ENCODE measurements around the gene CTXN3. TPM values are rescaled to one million over a fixed set of nuclear protein-coding genes. Genes with fewer than 3 reads are reported as not detected.

Gene CTXN3
- total RNA-seq, 3 donors from 2014 or later (not counting 1 experiment from before 2014, with no cell fraction given): not detected

- Mint-ChIP-seq H3K4me1 (no peaks in the 10 kb centered on the region), H3K4me3 (no peak overlapping the region), H3K27me3 (ENCODE audit: low read depth in 2 of 2) (peaks cover 0 to 7% of the 10 kb centered on the region in 2 donors), H3K36me3 (no peaks in the 10 kb centered on the region), H3K27ac (no peak overlapping the region), H3K9me3 (no peaks in the 10 kb centered on the region)
- Histone ChIP-seq H3K9me3 (ENCODE audit: control insufficient read depth, insufficient read depth, low read length) (no peaks in the 10 kb centered on the region), H3K36me3 (ENCODE audit: control insufficient read depth, insufficient read depth, low read length) (no peaks in the 10 kb centered on the region), H3K4me3 (ENCODE audit: low read length) (no peak overlapping the region), H3K4me1 (ENCODE audit: control insufficient read depth, insufficient read depth, low read length) (no peaks in the 10 kb centered on the region), H3K27me3 (ENCODE audit: control insufficient read depth, insufficient read depth, low read length) (no peaks in the 10 kb centered on the region), H3K27ac (ENCODE audit: low read length) (no peak overlapping the region)
- 93% methylated on average over 4 of the region's 4 CpGs for WGBS (ENCODE audit: insufficient coverage)
- intact Hi-C loops (cut with micrococcal nuclease): no loop called here
- DNase-seq (no peak), ATAC-seq (no peak)
- TF ChIP-seq, protein P1, sequence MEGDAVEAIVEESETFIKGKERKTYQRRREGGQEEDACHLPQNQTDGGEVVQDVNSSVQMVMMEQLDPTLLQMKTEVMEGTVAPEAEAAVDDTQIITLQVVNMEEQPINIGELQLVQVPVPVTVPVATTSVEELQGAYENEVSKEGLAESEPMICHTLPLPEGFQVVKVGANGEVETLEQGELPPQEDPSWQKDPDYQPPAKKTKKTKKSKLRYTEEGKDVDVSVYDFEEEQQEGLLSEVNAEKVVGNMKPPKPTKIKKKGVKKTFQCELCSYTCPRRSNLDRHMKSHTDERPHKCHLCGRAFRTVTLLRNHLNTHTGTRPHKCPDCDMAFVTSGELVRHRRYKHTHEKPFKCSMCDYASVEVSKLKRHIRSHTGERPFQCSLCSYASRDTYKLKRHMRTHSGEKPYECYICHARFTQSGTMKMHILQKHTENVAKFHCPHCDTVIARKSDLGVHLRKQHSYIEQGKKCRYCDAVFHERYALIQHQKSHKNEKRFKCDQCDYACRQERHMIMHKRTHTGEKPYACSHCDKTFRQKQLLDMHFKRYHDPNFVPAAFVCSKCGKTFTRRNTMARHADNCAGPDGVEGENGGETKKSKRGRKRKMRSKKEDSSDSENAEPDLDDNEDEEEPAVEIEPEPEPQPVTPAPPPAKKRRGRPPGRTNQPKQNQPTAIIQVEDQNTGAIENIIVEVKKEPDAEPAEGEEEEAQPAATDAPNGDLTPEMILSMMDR (IDR thresholded peaks at IDR 0.05): no peak
These were observed 36.3 kb upstream of the CTXN3 start for GRCh38 chr5:127612441-127613141.

DNA sequence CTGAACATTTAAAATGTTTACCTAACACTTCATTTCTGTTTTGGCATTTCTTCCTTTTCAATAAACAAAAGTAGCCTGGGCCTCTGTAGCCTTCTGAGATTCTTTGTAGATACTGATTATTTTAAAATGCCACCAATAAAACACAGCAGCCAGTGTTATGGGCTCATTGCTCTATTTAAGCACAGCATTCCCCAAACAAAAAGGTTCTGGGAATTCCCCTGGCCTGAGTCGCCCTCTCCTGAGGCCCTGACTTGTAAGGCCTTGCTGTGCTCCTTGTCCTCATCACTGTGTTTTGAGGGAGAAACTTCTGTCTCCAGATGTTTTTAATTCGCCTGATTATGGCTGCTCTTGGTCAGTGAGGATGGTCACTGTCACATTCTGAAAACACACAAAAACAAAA, 33.0 kb upstream of the CTXN3 start:
- H3K36me3 Mint-ChIP-seq: no peaks in the 10 kb centered on the region
- DNase-seq (no peak), ATAC-seq (no peak)
- Histone ChIP-seq H3K27me3 (ENCODE audit: control insufficient read depth, insufficient read depth, low read length) (no peaks in the 10 kb centered on the region), H3K4me1 (ENCODE audit: control insufficient read depth, insufficient read depth, low read length) (no peaks in the 10 kb centered on the region), H3K36me3 (ENCODE audit: control insufficient read depth, insufficient read depth, low read length) (no peaks in the 10 kb centered on the region), H3K4me3 (ENCODE audit: low read length) (no peak overlapping the region), H3K9me3 (ENCODE audit: control insufficient read depth, insufficient read depth, low read length) (no peaks in the 10 kb centered on the region), H3K27ac (ENCODE audit: low read length) (no peak overlapping the region)
- no peak overlapping the region for H3K27ac Mint-ChIP-seq
- H3K4me3 Mint-ChIP-seq: no peak overlapping the region
- H3K4me1 Mint-ChIP-seq: no peaks in the 10 kb centered on the region
- WGBS (ENCODE audit: insufficient coverage): 96% methylated on average over 2 of the region's 2 CpGs
- intact Hi-C loops (cut with micrococcal nuclease): no loop called here
- TF ChIP-seq, protein P1 (IDR thresholded peaks at IDR 0.05): no peak
- peaks cover 0 to 7% of the 10 kb centered on the region in 2 donors for H3K27me3 Mint-ChIP-seq (ENCODE audit: low read depth in 2 of 2)
- no peaks in the 10 kb centered on the region for H3K9me3 Mint-ChIP-seq

DNA sequence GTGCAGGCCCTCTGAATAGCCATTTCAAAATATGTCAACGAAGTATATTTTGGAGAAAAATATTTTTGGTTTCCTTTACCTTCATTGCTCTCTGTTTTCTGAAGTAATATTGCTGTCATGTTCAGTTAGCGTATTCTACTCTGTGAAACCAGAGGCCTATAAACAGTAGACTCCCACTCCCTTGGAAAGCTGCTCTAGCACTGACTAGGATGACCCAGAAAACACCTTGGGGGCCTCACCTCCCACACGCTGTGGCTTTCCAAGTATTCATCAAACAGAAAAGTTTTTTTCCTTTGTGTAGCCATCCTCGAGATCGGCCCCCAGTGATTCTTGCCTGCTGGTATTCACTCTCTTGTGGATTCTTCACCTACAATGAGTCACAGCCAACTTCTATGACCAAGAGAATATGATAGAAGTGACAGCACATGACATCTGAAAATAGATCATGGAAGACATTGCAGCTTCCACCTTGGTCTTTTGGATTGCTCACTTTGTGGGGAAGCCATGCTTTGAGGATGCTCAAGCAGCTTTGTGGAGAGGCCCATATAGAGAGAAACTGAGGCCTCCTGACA, 28.9 kb upstream of the CTXN3 start:
- H3K36me3 Mint-ChIP-seq: no peaks in the 10 kb centered on the region
- H3K9me3 Mint-ChIP-seq: no peaks in the 10 kb centered on the region
- Histone ChIP-seq H3K9me3 (ENCODE audit: control insufficient read depth, insufficient read depth, low read length) (no peaks in the 10 kb centered on the region), H3K4me1 (ENCODE audit: control insufficient read depth, insufficient read depth, low read length) (no peaks in the 10 kb centered on the region), H3K36me3 (ENCODE audit: control insufficient read depth, insufficient read depth, low read length) (no peaks in the 10 kb centered on the region), H3K27me3 (ENCODE audit: control insufficient read depth, insufficient read depth, low read length) (no peaks in the 10 kb centered on the region), H3K27ac (ENCODE audit: low read length) (no peak overlapping the region), H3K4me3 (ENCODE audit: low read length) (no peak overlapping the region)
- no peak overlapping the region for H3K27ac Mint-ChIP-seq
- WGBS (ENCODE audit: insufficient coverage): 72% methylated on average over 5 of the region's 5 CpGs
- DNase-seq (no peak), ATAC-seq (no peak)
- intact Hi-C loops (cut with micrococcal nuclease): no loop called here
- H3K4me3 Mint-ChIP-seq: no peak overlapping the region
- H3K27me3 Mint-ChIP-seq (ENCODE audit: low read depth in 2 of 2): no peaks in the 10 kb centered on the region
- H3K4me1 Mint-ChIP-seq: no peaks in the 10 kb centered on the region
- TF ChIP-seq, protein P1 (IDR thresholded peaks at IDR 0.05): no peak
